ENCODE results near the gene SELENOP. TPM values are rescaled to one million over a fixed set of nuclear protein-coding genes. Genes with fewer than 3 reads are reported as not detected.

SELENOP gene
- total and polyA plus RNA-seq, 2 of the 13 experiments (the other 11 are each of a cell fraction or from before 2014, with no cell fraction given), result 1,895 to 2,083 TPM

- TF ChIP-seq DMTF1 (CRISPR knock-in tag; IDR thresholded peaks at IDR 0.05) (no peak), SIN3A (IDR thresholded peaks at IDR 0.05; ENCODE audit: borderline replicate concordance, low read depth, low read length) (0 out of 2 replicates have a peak, but pooled peaks have one; percentile 31), ZNF121 (CRISPR knock-in tag; IDR thresholded peaks at IDR 0.05) (no peak), E2F5 (CRISPR knock-in tag; conservative IDR thresholded peaks at IDR 0.05) (no peak), ZNF883 (CRISPR knock-in tag; IDR thresholded peaks at IDR 0.05; ENCODE audit: not compliant biosample characterization) (no peak), FOSL1 (CRISPR knock-in tag; IDR thresholded peaks at IDR 0.05; ENCODE audit: borderline replicate concordance) (no peak), TFE3 (CRISPR knock-in tag; IDR thresholded peaks at IDR 0.05) (no peak), ZMYM3 (CRISPR knock-in tag; IDR thresholded peaks at IDR 0.05) (no peak), TFAP4 (IDR thresholded peaks at IDR 0.05; ENCODE audit: borderline replicate concordance, low read depth) (peak; percentile 66; the same call in 1 of the 2 replicates), DPF2 (CRISPR knock-in tag; IDR thresholded peaks at IDR 0.05; ENCODE audit: borderline replicate concordance, low read depth) (no peak), ZNF430 (CRISPR knock-in tag; IDR thresholded peaks at IDR 0.05) (no peak), FLYWCH1 (CRISPR knock-in tag; IDR thresholded peaks at IDR 0.05) (no peak), TOE1 (CRISPR knock-in tag; IDR thresholded peaks at IDR 0.05) (no peak), ZNF83 (CRISPR knock-in tag; IDR thresholded peaks at IDR 0.05; ENCODE audit: borderline replicate concordance) (no peak), ZSCAN5A (CRISPR knock-in tag; IDR thresholded peaks at IDR 0.05; ENCODE audit: borderline replicate concordance) (no peak), SP140L (CRISPR knock-in tag; IDR thresholded peaks at IDR 0.05; ENCODE audit: borderline replicate concordance) (no peak), SNAI1 (CRISPR knock-in tag; IDR thresholded peaks at IDR 0.05; ENCODE audit: borderline replicate concordance) (no peak), FOXJ3 (CRISPR knock-in tag; IDR thresholded peaks at IDR 0.05; ENCODE audit: borderline replicate concordance) (no peak), ARNT2 (CRISPR knock-in tag; IDR thresholded peaks at IDR 0.05; ENCODE audit: low read depth) (0 out of 2 replicates have a peak, but pooled peaks have one; percentile 1), DRAP1 (CRISPR knock-in tag; IDR thresholded peaks at IDR 0.05) (no peak), PAF1 (CRISPR knock-in tag; IDR thresholded peaks at IDR 0.05) (peak; percentile 82; the same call in 1 of the 2 replicates), PHF5A (CRISPR knock-in tag; IDR thresholded peaks at IDR 0.05; ENCODE audit: low read depth, unreplicated experiment) (peak; percentile 47)
Observed at GRCh38 chr5:42807722-42808447, 3.8 kb downstream of the SELENOP start (continued).
